ENCODE measurements around the gene DPP10.

Gene DPP10

GRCh38 chr2:114940785-114941458 lies 498.5 kb downstream of the DPP10 start:
- no peaks in the 10 kb centered on the region for H3K27me3 ChIP-seq (ENCODE audit: insufficient read depth, low read length, poor library complexity, severe bottlenecking)
- no peaks in the 10 kb centered on the region for H3K79me2 ChIP-seq (ENCODE audit: insufficient read depth, low read length)

GRCh38 chr2:114949228-114949804 lies 506.9 kb downstream of the DPP10 start:
- H3F3A ChIP-seq (ENCODE audit: low read depth): no peaks in the 10 kb centered on the region
- no peaks in the 10 kb centered on the region for H3K79me2 ChIP-seq (ENCODE audit: insufficient read depth, low read length)
- H3K27me3 ChIP-seq (ENCODE audit: insufficient read depth, low read length, poor library complexity, severe bottlenecking): no peaks in the 10 kb centered on the region
- no peak overlapping the region for H3K9ac ChIP-seq (ENCODE audit: low read depth, low read length, poor library complexity, severe bottlenecking)
- H3K4me2 ChIP-seq (ENCODE audit: low read depth, low read length, poor library complexity, severe bottlenecking): no peak overlapping the region
- H4K20me1 ChIP-seq (ENCODE audit: insufficient read depth, low read length, poor library complexity, severe bottlenecking): no peaks in the 10 kb centered on the region
- no peaks in the 10 kb centered on the region for H3K9me2 ChIP-seq (replicated peaks; ENCODE audit: low read depth, low read length)
- H2AFZ ChIP-seq (ENCODE audit: low read length): no peak overlapping the region
- H3K4me3 ChIP-seq (ENCODE audit: low read length, poor library complexity, severe bottlenecking): no peak overlapping the region
- no peaks in the 10 kb centered on the region for H3K4me1 ChIP-seq (ENCODE audit: insufficient read depth, low read length, poor library complexity, severe bottlenecking)
- TF ChIP-seq EZH2phosphoT487 (IDR thresholded peaks at IDR 0.05; ENCODE audit: borderline replicate concordance) (no peak), CTCF (conservative IDR thresholded peaks at IDR 0.05; ENCODE audit: low read length) (no peak)
- no peaks in the 10 kb centered on the region for H3K9me3 ChIP-seq (ENCODE audit: insufficient read depth, low read depth, low read length)
- no peaks in the 10 kb centered on the region for H3K36me3 ChIP-seq (ENCODE audit: insufficient read depth, low read length)

More at GRCh38 chr2:114940785-114941458, 498.5 kb downstream of the DPP10 start:
- Histone ChIP-seq H3K9me2 (replicated peaks; ENCODE audit: low read depth, low read length) (no peaks in the 10 kb centered on the region), H3F3A (ENCODE audit: low read depth) (no peaks in the 10 kb centered on the region), H3K4me2 (ENCODE audit: low read depth, low read length, poor library complexity, severe bottlenecking) (no peak overlapping the region), H3K4me1 (ENCODE audit: insufficient read depth, low read length, poor library complexity, severe bottlenecking) (no peaks in the 10 kb centered on the region), H3K9me3 (ENCODE audit: insufficient read depth, low read depth, low read length) (no peaks in the 10 kb centered on the region), H4K20me1 (ENCODE audit: insufficient read depth, low read length, poor library complexity, severe bottlenecking) (no peaks in the 10 kb centered on the region), H3K36me3 (ENCODE audit: insufficient read depth, low read length) (no peaks in the 10 kb centered on the region), H2AFZ (ENCODE audit: low read length) (no peak overlapping the region), H3K9ac (ENCODE audit: low read depth, low read length, poor library complexity, severe bottlenecking) (no peak overlapping the region), H3K4me3 (ENCODE audit: low read length, poor library complexity, severe bottlenecking) (no peak overlapping the region)
- TF ChIP-seq CTCF (conservative IDR thresholded peaks at IDR 0.05; ENCODE audit: low read length) (no peak), EZH2phosphoT487 (IDR thresholded peaks at IDR 0.05; ENCODE audit: borderline replicate concordance) (no peak)

- Histone ChIP-seq H3K79me2 (ENCODE audit: insufficient read depth, low read length) (no peaks in the 10 kb centered on the region), H4K20me1 (ENCODE audit: insufficient read depth, low read length, poor library complexity, severe bottlenecking) (no peaks in the 10 kb centered on the region), H3K36me3 (ENCODE audit: insufficient read depth, low read length) (no peaks in the 10 kb centered on the region), H3K9me3 (ENCODE audit: insufficient read depth, low read depth, low read length) (no peaks in the 10 kb centered on the region), H3K9ac (ENCODE audit: low read depth, low read length, poor library complexity, severe bottlenecking) (no peak overlapping the region), H3K4me1 (ENCODE audit: insufficient read depth, low read length, poor library complexity, severe bottlenecking) (no peaks in the 10 kb centered on the region), H3K27me3 (ENCODE audit: insufficient read depth, low read length, poor library complexity, severe bottlenecking) (no peaks in the 10 kb centered on the region), H3K4me3 (ENCODE audit: low read length, poor library complexity, severe bottlenecking) (no peak overlapping the region), H3K9me2 (replicated peaks; ENCODE audit: low read depth, low read length) (no peaks in the 10 kb centered on the region), H2AFZ (ENCODE audit: low read length) (no peak overlapping the region), H3F3A (ENCODE audit: low read depth) (no peaks in the 10 kb centered on the region), H3K4me2 (ENCODE audit: low read depth, low read length, poor library complexity, severe bottlenecking) (no peak overlapping the region)
- TF ChIP-seq EZH2phosphoT487 (IDR thresholded peaks at IDR 0.05; ENCODE audit: borderline replicate concordance) (no peak), CTCF (conservative IDR thresholded peaks at IDR 0.05; ENCODE audit: low read length) (no peak)
These were observed 517.9 kb downstream of the DPP10 start for GRCh38 chr2:114960389-114960788.
